GM20000 (cell line): ENCODE results near the gene TUBA1C.
"Not testable (repeated sequence)": the region's sequence is repeated elsewhere in the genome, so short reads cannot be mapped to it uniquely, and the experiment has no call there.

Source experiments
- DNase-seq: peaks from one replicate; pipeline ENCODE4 v3.0.0; 2012; ENCODE audit warnings: low spot score
- CTCF ChIP-seq: IDR thresholded peaks from 2 replicates; pipeline ENCODE4 v1.5.1; 2012; ENCODE audit warnings: mild to moderate bottlenecking, control low read depth; ENCODE audit errors: extremely low read depth, missing control alignments

Gene TUBA1C

GRCh38 chr12:49233842-49234526, 30.9 kb upstream of the TUBA1C start:
- peak; percentile 28 for DNase-seq
- TF ChIP-seq CTCF, result no peak

GRCh38 chr12:49236423-49236822, 28.5 kb upstream of the TUBA1C start:
- no peak for TF ChIP-seq CTCF
- DNase-seq, result no peak

- no peak for TF ChIP-seq CTCF
- no peak for DNase-seq
These were observed 21.3 kb upstream of the TUBA1C start for GRCh38 chr12:49243631-49244030.

- TF ChIP-seq CTCF, result no peak
- no peak for DNase-seq
These were observed 20.7 kb upstream of the TUBA1C start for GRCh38 chr12:49244176-49244575.

- no peak for DNase-seq
- TF ChIP-seq CTCF, result no peak
These were observed 13.5 kb upstream of the TUBA1C start for GRCh38 chr12:49251357-49251756.

GRCh38 chr12:49253033-49253623, 11.8 kb upstream of the TUBA1C start:
- DNase-seq, result no peak
- no peak for TF ChIP-seq CTCF

GRCh38 chr12:49255456-49255855, 9.4 kb upstream of the TUBA1C start:
- DNase-seq, result not testable (repeated sequence)
